ENCODE data around the gene FAM3C.

The FAM3C gene

GRCh38 chr7:121376979-121377378 lies 19.1 kb downstream of the FAM3C start:
- Histone ChIP-seq H3K4me2 (ENCODE audit: insufficient read depth, low read length, poor library complexity, severe bottlenecking) (no peak overlapping the region), H3K4me3 (ENCODE audit: low read length in 2 of 2) (no peak overlapping the region), H3K27me3 (ENCODE audit: control insufficient read depth in 3 of 3, insufficient read depth in 3 of 3, low read depth in 1 of 3, low read length in 3 of 3) (no peaks in the 10 kb centered on the region), H3K18ac (ENCODE audit: low read length) (no peak overlapping the region), H2AFZ (ENCODE audit: low read length) (no peak overlapping the region), H3K36me3 (replicated peaks in 1 of 2; ENCODE audit: control insufficient read depth in 2 of 2, insufficient read depth in 2 of 2, low read length in 2 of 2) (peaks cover 5 to 85% of the 10 kb centered on the region in 2 donors), H2BK12ac (ENCODE audit: low read length) (no peak overlapping the region), H4K8ac (ENCODE audit: low read depth, low read length) (no peak overlapping the region), H3K79me1 (ENCODE audit: low read depth, low read length) (no peaks in the 10 kb centered on the region), H3K9ac (ENCODE audit: low read depth, low read length, poor library complexity) (no peak overlapping the region), H3K14ac (ENCODE audit: low read length) (no peak overlapping the region), H2AK5ac (ENCODE audit: low read depth, low read length) (no peak overlapping the region), H3K4ac (ENCODE audit: low read length) (no peak overlapping the region), H3K27ac (replicated peaks; ENCODE audit: low read length) (no peak overlapping the region), H2BK15ac (ENCODE audit: low read length) (no peak overlapping the region), H2BK120ac (ENCODE audit: low read depth, low read length) (no peak overlapping the region), H2BK5ac (ENCODE audit: low read length) (no peak overlapping the region), H4K91ac (ENCODE audit: low read depth, low read length, poor library complexity) (no peak overlapping the region), H3K9me3 (replicated peaks in 1 of 2; ENCODE audit: control insufficient read depth in 2 of 2, insufficient read depth in 1 of 2, low read depth in 1 of 2, low read length in 2 of 2) (no peaks in the 10 kb centered on the region), H3K23ac (ENCODE audit: low read depth, low read length, poor library complexity) (no peak overlapping the region), H3K4me1 (ENCODE audit: control insufficient read depth in 2 of 2, insufficient read depth in 1 of 2, low read depth in 1 of 2, low read length in 2 of 2) (no peaks in the 10 kb centered on the region)
- DNase-seq (ENCODE audit: low spot score): no peak
- WGBS, 2 donors (ENCODE audit: extremely low coverage in 2 of 2, insufficient read length in 2 of 2, insufficient replicate concordance in 1 of 2): no CpG with 5 or more reads among the region's 2 CpGs

GRCh38 chr7:121373177-121373576 lies 22.9 kb downstream of the FAM3C start:
- Histone ChIP-seq H2BK120ac (ENCODE audit: low read depth, low read length) (no peak overlapping the region), H2BK5ac (ENCODE audit: low read length) (no peak overlapping the region), H3K9me3 (replicated peaks in 1 of 2; ENCODE audit: control insufficient read depth in 2 of 2, insufficient read depth in 1 of 2, low read depth in 1 of 2, low read length in 2 of 2) (no peaks in the 10 kb centered on the region), H2BK12ac (ENCODE audit: low read length) (no peak overlapping the region), H4K91ac (ENCODE audit: low read depth, low read length, poor library complexity) (no peak overlapping the region), H3K4me3 (ENCODE audit: low read length in 2 of 2) (no peak overlapping the region), H3K14ac (ENCODE audit: low read length) (no peak overlapping the region), H3K23ac (ENCODE audit: low read depth, low read length, poor library complexity) (no peak overlapping the region), H4K8ac (ENCODE audit: low read depth, low read length) (no peak overlapping the region), H3K79me1 (ENCODE audit: low read depth, low read length) (no peaks in the 10 kb centered on the region), H3K18ac (ENCODE audit: low read length) (no peak overlapping the region), H2AK5ac (ENCODE audit: low read depth, low read length) (no peak overlapping the region), H3K4me2 (ENCODE audit: insufficient read depth, low read length, poor library complexity, severe bottlenecking) (no peak overlapping the region), H3K27me3 (ENCODE audit: control insufficient read depth in 3 of 3, insufficient read depth in 3 of 3, low read depth in 1 of 3, low read length in 3 of 3) (no peaks in the 10 kb centered on the region), H2AFZ (ENCODE audit: low read length) (no peak overlapping the region), H3K4ac (ENCODE audit: low read length) (no peak overlapping the region), H3K9ac (ENCODE audit: low read depth, low read length, poor library complexity) (no peak overlapping the region), H2BK15ac (ENCODE audit: low read length) (no peak overlapping the region), H3K27ac (replicated peaks; ENCODE audit: low read length) (no peak overlapping the region), H3K4me1 (ENCODE audit: control insufficient read depth in 2 of 2, insufficient read depth in 1 of 2, low read depth in 1 of 2, low read length in 2 of 2) (no peaks in the 10 kb centered on the region), H3K36me3 (replicated peaks in 1 of 2; ENCODE audit: control insufficient read depth in 2 of 2, insufficient read depth in 2 of 2, low read length in 2 of 2) (peaks cover 8 to 91% of the 10 kb centered on the region in 2 donors)
- DNase-seq (ENCODE audit: low spot score): no peak

- no peak for DNase-seq (ENCODE audit: low spot score)
- Histone ChIP-seq H3K36me3 (replicated peaks in 1 of 2; ENCODE audit: control insufficient read depth in 2 of 2, insufficient read depth in 2 of 2, low read length in 2 of 2) (peaks cover 8 to 87% of the 10 kb centered on the region in 2 donors), H2AK5ac (ENCODE audit: low read depth, low read length) (no peak overlapping the region), H2BK5ac (ENCODE audit: low read length) (no peak overlapping the region), H3K27me3 (ENCODE audit: control insufficient read depth in 3 of 3, insufficient read depth in 3 of 3, low read depth in 1 of 3, low read length in 3 of 3) (no peaks in the 10 kb centered on the region), H3K27ac (replicated peaks; ENCODE audit: low read length) (no peak overlapping the region), H3K4ac (ENCODE audit: low read length) (no peak overlapping the region), H3K18ac (ENCODE audit: low read length) (no peak overlapping the region), H3K9me3 (replicated peaks in 1 of 2; ENCODE audit: control insufficient read depth in 2 of 2, insufficient read depth in 1 of 2, low read depth in 1 of 2, low read length in 2 of 2) (no peaks in the 10 kb centered on the region), H3K14ac (ENCODE audit: low read length) (no peak overlapping the region), H3K4me2 (ENCODE audit: insufficient read depth, low read length, poor library complexity, severe bottlenecking) (no peak overlapping the region), H2BK12ac (ENCODE audit: low read length) (no peak overlapping the region), H2BK120ac (ENCODE audit: low read depth, low read length) (no peak overlapping the region), H3K4me1 (ENCODE audit: control insufficient read depth in 2 of 2, insufficient read depth in 1 of 2, low read depth in 1 of 2, low read length in 2 of 2) (no peaks in the 10 kb centered on the region), H3K79me1 (ENCODE audit: low read depth, low read length) (no peaks in the 10 kb centered on the region), H4K8ac (ENCODE audit: low read depth, low read length) (no peak overlapping the region), H4K91ac (ENCODE audit: low read depth, low read length, poor library complexity) (no peak overlapping the region), H3K9ac (ENCODE audit: low read depth, low read length, poor library complexity) (no peak overlapping the region), H3K4me3 (ENCODE audit: low read length in 2 of 2) (no peak overlapping the region), H3K23ac (ENCODE audit: low read depth, low read length, poor library complexity) (no peak overlapping the region), H2AFZ (ENCODE audit: low read length) (no peak overlapping the region), H2BK15ac (ENCODE audit: low read length) (no peak overlapping the region)
- no CpG with 5 or more reads among the region's 2 CpGs for whole genome bisulfite sequencing, 2 donors (ENCODE audit: extremely low coverage in 2 of 2, insufficient read length in 2 of 2, insufficient replicate concordance in 1 of 2)
These were observed 23.6 kb downstream of the FAM3C start for GRCh38 chr7:121372376-121373010.

- no peak overlapping the region for H2BK120ac ChIP-seq (ENCODE audit: low read depth, low read length)
- H3K4me3 ChIP-seq (ENCODE audit: low read length in 2 of 2): no peak overlapping the region
- no peak overlapping the region for H2BK12ac ChIP-seq (ENCODE audit: low read length)
- peaks cover 8 to 87% of the 10 kb centered on the region in 2 donors for H3K36me3 ChIP-seq (replicated peaks in 1 of 2; ENCODE audit: control insufficient read depth in 2 of 2, insufficient read depth in 2 of 2, low read length in 2 of 2)
- WGBS, 2 donors (ENCODE audit: extremely low coverage in 2 of 2, insufficient read length in 2 of 2, insufficient replicate concordance in 1 of 2): no CpG with 5 or more reads among the region's 2 CpGs
- no peak overlapping the region for H3K4ac ChIP-seq (ENCODE audit: low read length)
- H3K79me1 ChIP-seq (ENCODE audit: low read depth, low read length): no peaks in the 10 kb centered on the region
- H3K4me2 ChIP-seq (ENCODE audit: insufficient read depth, low read length, poor library complexity, severe bottlenecking): no peak overlapping the region
- H2BK15ac ChIP-seq (ENCODE audit: low read length): no peak overlapping the region
- H3K9me3 ChIP-seq (replicated peaks in 1 of 2; ENCODE audit: control insufficient read depth in 2 of 2, insufficient read depth in 1 of 2, low read depth in 1 of 2, low read length in 2 of 2): no peaks in the 10 kb centered on the region
- no peak for DNase-seq (ENCODE audit: low spot score)
- no peak overlapping the region for H3K23ac ChIP-seq (ENCODE audit: low read depth, low read length, poor library complexity)
- no peak overlapping the region for H3K14ac ChIP-seq (ENCODE audit: low read length)
- no peak overlapping the region for H2AK5ac ChIP-seq (ENCODE audit: low read depth, low read length)
- H2BK5ac ChIP-seq (ENCODE audit: low read length): no peak overlapping the region
- H3K27me3 ChIP-seq (ENCODE audit: control insufficient read depth in 3 of 3, insufficient read depth in 3 of 3, low read depth in 1 of 3, low read length in 3 of 3): no peaks in the 10 kb centered on the region
- no peak overlapping the region for H4K8ac ChIP-seq (ENCODE audit: low read depth, low read length)
- no peak overlapping the region for H3K9ac ChIP-seq (ENCODE audit: low read depth, low read length, poor library complexity)
- H3K27ac ChIP-seq (replicated peaks; ENCODE audit: low read length): no peak overlapping the region
- H2AFZ ChIP-seq (ENCODE audit: low read length): no peak overlapping the region
- no peak overlapping the region for H3K18ac ChIP-seq (ENCODE audit: low read length)
- no peak overlapping the region for H4K91ac ChIP-seq (ENCODE audit: low read depth, low read length, poor library complexity)
- no peaks in the 10 kb centered on the region for H3K4me1 ChIP-seq (ENCODE audit: control insufficient read depth in 2 of 2, insufficient read depth in 1 of 2, low read depth in 1 of 2, low read length in 2 of 2)
These were observed 24.2 kb downstream of the FAM3C start for GRCh38 chr7:121371883-121372282.
